Peyer's patch (tissue), 4 donors: Measurements from ENCODE around the gene PDCD4.

Experiments
- CTCF ChIP-seq, 6 experiments: fragments of 450-650 bp in 4 of 6; fragments of 200-600 bp in 2 of 6; sonication (generic) in 1 of 6; IDR thresholded peaks; one replicate each; pipeline ENCODE4 v1.5.1; 2017 to 2019; ENCODE audit warnings: antibody characterized with exemption in 6 of 6, mild to moderate bottlenecking in 3 of 6, moderate library complexity in 1 of 6
- POLR2A ChIP-seq, 2 donors: fragments of 450-650 bp; IDR thresholded peaks; one replicate each; pipeline ENCODE4 v1.5.1; 2017; ENCODE audit warnings: antibody characterized with exemption in 2 of 2, mild to moderate bottlenecking in 2 of 2, moderate library complexity in 2 of 2

GRCh38 chr10:110870823-110871297 lies 868 bp upstream of the PDCD4 start:
- TF ChIP-seq CTCF (IDR thresholded peaks at IDR 0.05) (no peak), POLR2A (IDR thresholded peaks at IDR 0.05) (no peak)
